GM18861 (cell line): ENCODE results near the gene SLC26A9.

Experiments used
- ATAC-seq: cut with Tn5 transposase; IDR thresholded peaks from one replicate; pipeline ENCODE4 v1.9.1; 2021; ENCODE audit not compliant: unreplicated experiment

The SLC26A9 gene

GRCh38 chr1:205973377-205974232 is 30.3 kb upstream of the SLC26A9 start:
- no peak for ATAC-seq

- ATAC-seq, result no peak
Observed at GRCh38 chr1:205972491-205973168, 29.4 kb upstream of the SLC26A9 start.

- no peak for ATAC-seq
Observed at GRCh38 chr1:205972081-205972480, 28.8 kb upstream of the SLC26A9 start.

- ATAC-seq, result no peak
Observed at GRCh38 chr1:205971082-205971481, 27.8 kb upstream of the SLC26A9 start.

GRCh38 chr1:205970486-205970885 is 27.2 kb upstream of the SLC26A9 start:
- ATAC-seq, result no peak

GRCh38 chr1:205969229-205969628 is 26.0 kb upstream of the SLC26A9 start:
- ATAC-seq, result no peak

GRCh38 chr1:205967554-205968335 is 24.5 kb upstream of the SLC26A9 start:
- ATAC-seq, result no peak

- ATAC-seq, result no peak
Observed at GRCh38 chr1:205965036-205965884, 22.0 kb upstream of the SLC26A9 start.

- no peak for ATAC-seq
Observed at GRCh38 chr1:205963352-205964155, 20.3 kb upstream of the SLC26A9 start.

- no peak for ATAC-seq
Observed at GRCh38 chr1:205962821-205963221, 19.6 kb upstream of the SLC26A9 start.

- no peak for ATAC-seq
Observed at GRCh38 chr1:205961991-205962820, 18.9 kb upstream of the SLC26A9 start.

- ATAC-seq, result no peak
Observed at GRCh38 chr1:205961405-205961804, 18.1 kb upstream of the SLC26A9 start.

GRCh38 chr1:205959789-205960188 is 16.5 kb upstream of the SLC26A9 start:
- ATAC-seq, result no peak

- no peak for ATAC-seq
Observed at GRCh38 chr1:205955499-205955898, 12.2 kb upstream of the SLC26A9 start.

GRCh38 chr1:205954819-205955404 is 11.7 kb upstream of the SLC26A9 start:
- no peak for ATAC-seq

- no peak for ATAC-seq
Observed at GRCh38 chr1:205951746-205952145, 8.5 kb upstream of the SLC26A9 start.

- ATAC-seq, result no peak
Observed at GRCh38 chr1:205950826-205951549, 7.7 kb upstream of the SLC26A9 start.

- no peak for ATAC-seq
Observed at GRCh38 chr1:205950280-205950679, 7.0 kb upstream of the SLC26A9 start.
